ENCODE results near the gene FMNL3. TPM values are rescaled to one million over a fixed set of nuclear protein-coding genes. Genes with fewer than 3 reads are reported as not detected.
A peak's percentile ranks its signal among the peaks of the same experiment; 100 is the strongest.
"Not testable (repeated sequence)": the region's sequence is repeated elsewhere in the genome, so short reads cannot be mapped to it uniquely, and the experiment has no call there.

The FMNL3 gene
- total RNA-seq, 1 donor from 2014 or later: 46.1 TPM

DNA sequence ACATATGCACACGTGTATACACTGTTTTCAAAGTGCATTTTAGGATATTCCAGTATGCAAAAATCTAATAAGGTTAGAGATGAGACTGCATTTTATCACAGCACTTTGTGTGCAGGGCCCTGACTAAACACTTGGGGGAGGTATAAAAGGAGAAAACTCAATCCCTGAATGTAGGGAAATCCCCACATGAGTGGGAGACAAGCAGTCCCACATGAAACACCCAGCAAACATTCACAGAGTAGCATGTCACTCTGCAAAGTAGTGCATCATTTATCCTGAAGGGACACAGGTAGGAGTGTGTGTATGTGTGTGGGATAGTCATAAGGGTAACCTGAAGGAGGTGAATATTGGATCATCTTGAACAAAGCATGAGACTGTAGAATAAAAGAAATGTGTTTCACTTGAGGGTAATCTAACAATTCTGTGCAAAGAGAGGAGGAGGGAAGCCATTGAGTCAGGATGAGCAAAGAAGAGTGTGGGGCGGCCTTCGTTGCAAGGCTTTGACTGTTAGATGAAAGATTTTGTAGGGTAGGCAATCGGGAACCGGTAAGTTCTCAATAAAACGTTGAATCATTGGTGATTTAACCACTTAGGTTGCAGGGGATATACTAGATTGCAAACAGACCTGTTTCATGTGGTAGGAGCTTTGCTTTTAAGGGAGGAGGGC is 80.9 kb downstream of the FMNL3 start:
- no peak overlapping the region for H3K4me3 Mint-ChIP-seq
- H3K9me3 Mint-ChIP-seq: no peaks in the 10 kb centered on the region
- peaks cover 1% of the 10 kb centered on the region for H3K36me3 Mint-ChIP-seq (ENCODE audit: low read depth)
- no peak overlapping the region for H3K27ac Mint-ChIP-seq
- intact Hi-C loops (cut with micrococcal nuclease): loop anchor here (1.0 to 10.0 kb wide), 4 partner anchors 11 to 398 kb away; partner anchors contain the start of genes FMNL3 and RACGAP1
- H3K27me3 Mint-ChIP-seq (ENCODE audit: insufficient read depth): peaks cover 3% of the 10 kb centered on the region
- H3K4me1 Mint-ChIP-seq (ENCODE audit: low read depth): peaks cover 22% of the 10 kb centered on the region
- no peak for DNase-seq (ENCODE audit: low spot score)

DNA sequence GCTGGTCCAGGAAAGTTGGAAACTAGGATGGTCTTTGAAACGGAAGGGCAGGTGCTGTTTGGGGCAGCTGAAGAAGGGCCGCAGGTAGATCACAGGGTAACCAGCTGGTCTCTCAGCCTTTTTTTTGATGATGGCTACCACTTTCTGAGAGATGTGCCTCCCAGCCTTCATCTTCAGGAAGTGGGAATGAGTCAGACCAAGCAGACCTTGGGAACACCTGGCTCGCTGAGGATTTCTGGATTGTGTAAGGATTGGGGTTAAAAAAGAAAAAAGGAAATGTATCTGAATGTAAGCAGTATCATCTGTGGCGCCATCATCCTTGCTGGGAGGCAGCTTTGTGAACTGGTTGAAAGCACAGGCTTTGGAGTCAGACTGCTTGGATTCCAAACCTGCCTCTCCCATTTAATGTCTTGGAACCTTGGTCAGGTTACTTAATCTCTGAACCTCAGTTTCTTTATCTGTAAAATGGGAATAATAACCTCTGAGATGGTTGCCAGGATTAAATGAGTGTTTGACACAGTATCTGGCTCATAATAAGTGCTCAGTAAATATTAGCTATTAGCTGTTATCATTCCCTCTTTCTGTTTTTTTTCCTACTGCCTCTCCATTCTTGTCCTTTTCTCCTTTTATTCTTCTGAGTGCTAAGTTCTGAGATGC is 82.2 kb downstream of the FMNL3 start:
- peaks cover 7% of the 10 kb centered on the region for H3K27me3 Mint-ChIP-seq (ENCODE audit: insufficient read depth)
- H3K27ac Mint-ChIP-seq: peak overlapping the region; percentile 34
- no peak for DNase-seq (ENCODE audit: low spot score)
- intact Hi-C loops (cut with micrococcal nuclease): loop anchor here (5.0 to 10.0 kb wide), 4 partner anchors 88 to 400 kb away; partner anchors contain the start of genes BCDIN3D, KCNH3, RACGAP1 and SPATS2
- peak overlapping the region; percentile 45 for H3K4me3 Mint-ChIP-seq
- no peaks in the 10 kb centered on the region for H3K9me3 Mint-ChIP-seq
- H3K4me1 Mint-ChIP-seq (ENCODE audit: low read depth): peaks cover 26% of the 10 kb centered on the region
- peaks cover 1% of the 10 kb centered on the region for H3K36me3 Mint-ChIP-seq (ENCODE audit: low read depth)

DNA sequence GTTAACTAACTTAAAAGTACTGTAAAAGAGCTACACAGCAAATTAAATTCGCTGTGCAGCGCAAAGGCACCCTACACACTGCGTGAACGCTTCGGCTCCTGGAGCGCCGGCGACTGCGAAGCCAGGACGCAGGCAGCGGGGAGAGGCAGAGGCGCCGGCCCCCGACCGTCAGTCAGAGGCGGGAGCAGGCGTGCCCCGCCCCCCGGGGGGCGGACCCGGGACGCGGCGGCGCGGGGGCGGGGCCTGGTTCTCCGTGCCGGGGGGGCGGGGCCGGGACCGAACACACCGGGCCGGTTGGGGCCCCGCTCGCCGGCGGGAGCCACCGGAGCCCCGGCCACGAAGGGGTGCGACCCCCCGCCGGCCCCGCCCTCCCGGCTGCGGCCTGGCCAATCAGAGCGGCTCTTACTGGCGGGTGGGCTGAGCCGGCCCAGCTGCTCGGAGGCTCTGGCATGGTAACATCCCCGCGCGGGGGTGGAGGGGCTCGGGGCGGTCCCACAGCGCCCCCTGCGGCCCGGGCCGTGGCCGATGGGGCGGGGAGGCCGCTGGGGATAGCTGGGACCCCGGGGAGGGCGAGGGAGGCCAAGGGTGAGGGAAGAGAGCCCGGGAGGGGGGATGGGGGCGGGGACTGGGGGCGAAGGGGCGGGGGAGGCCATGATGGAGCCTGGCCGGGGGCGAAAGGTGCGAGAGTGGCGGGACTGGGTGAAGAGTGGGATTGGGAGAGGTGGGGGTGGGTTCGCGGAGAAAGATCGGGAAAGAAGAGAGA is 83.9 kb downstream of the FMNL3 start, which contains the start of gene PRPF40B:
Gene PRPF40B, plus strand, starts transcription at position 420 of the 763 bp plus-strand sequence. Its CDS starts 30 bp downstream, at position 450.
- Mint-ChIP-seq H3K27me3 (ENCODE audit: insufficient read depth) (peaks cover 18% of the 10 kb centered on the region), H3K27ac (peak within 1 kb of the TSS; percentile 81), H3K9me3 (no peaks in the 10 kb centered on the region), H3K4me3 (peak within 1 kb of the TSS; percentile 83), H3K4me1 (ENCODE audit: low read depth) (peaks cover 26% of the 10 kb centered on the region), H3K36me3 (ENCODE audit: low read depth) (peaks cover 1% of the 10 kb centered on the region)
- intact Hi-C loops (cut with micrococcal nuclease): loop anchor here (1.0 to 10.0 kb wide), 8 partner anchors 39 to 401 kb away; partner anchors contain the start of genes BCDIN3D, KCNH3, MCRS1 and NCKAP5L
- peak; percentile 81 for DNase-seq (ENCODE audit: low spot score)

DNA sequence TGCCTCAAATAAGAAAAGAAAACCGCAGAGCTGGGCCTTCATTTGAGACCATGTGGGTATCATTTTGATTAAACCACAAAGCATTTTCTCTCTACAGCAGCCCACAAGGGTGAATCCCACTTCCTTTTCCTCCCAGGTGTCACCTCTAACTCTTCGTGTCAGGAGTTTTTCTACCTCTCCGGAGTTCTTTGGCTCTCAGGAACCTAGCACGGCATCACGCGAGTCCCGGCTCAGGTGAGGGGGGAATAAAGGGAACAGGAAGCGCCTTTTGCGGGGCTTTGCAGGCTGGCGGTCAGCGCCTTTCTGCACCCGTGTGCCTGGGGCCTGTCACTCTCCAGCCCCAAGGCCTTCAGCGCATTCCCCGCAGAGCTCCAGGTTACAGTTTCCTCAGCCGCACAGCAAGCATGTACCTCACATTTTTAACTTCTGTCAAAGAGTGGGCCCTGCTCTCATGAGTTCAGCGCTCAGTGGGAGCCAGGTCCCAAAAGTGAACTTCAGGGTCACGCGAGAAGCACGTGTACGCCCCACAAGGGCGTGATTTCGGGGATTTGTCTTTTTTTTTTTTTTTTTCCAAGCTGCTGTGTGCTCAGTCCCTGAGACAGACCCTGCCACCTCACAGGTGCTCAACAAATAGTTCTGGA is 84.6 kb downstream of the FMNL3 start:
- DNase-seq (ENCODE audit: low spot score): peak; percentile 42
- intact Hi-C loops (cut with micrococcal nuclease): loop anchor here (1.0 to 10.0 kb wide), 9 partner anchors 40 to 402 kb away; partner anchors contain the start of genes BCDIN3D, KCNH3, MCRS1 and NCKAP5L
- Mint-ChIP-seq H3K4me1 (ENCODE audit: low read depth) (peaks cover 26% of the 10 kb centered on the region), H3K36me3 (ENCODE audit: low read depth) (peaks cover under 1% of the 10 kb centered on the region), H3K4me3 (peak overlapping the region; percentile 83), H3K9me3 (no peaks in the 10 kb centered on the region), H3K27ac (peak overlapping the region; percentile 81), H3K27me3 (ENCODE audit: insufficient read depth) (peaks cover 22% of the 10 kb centered on the region)

DNA sequence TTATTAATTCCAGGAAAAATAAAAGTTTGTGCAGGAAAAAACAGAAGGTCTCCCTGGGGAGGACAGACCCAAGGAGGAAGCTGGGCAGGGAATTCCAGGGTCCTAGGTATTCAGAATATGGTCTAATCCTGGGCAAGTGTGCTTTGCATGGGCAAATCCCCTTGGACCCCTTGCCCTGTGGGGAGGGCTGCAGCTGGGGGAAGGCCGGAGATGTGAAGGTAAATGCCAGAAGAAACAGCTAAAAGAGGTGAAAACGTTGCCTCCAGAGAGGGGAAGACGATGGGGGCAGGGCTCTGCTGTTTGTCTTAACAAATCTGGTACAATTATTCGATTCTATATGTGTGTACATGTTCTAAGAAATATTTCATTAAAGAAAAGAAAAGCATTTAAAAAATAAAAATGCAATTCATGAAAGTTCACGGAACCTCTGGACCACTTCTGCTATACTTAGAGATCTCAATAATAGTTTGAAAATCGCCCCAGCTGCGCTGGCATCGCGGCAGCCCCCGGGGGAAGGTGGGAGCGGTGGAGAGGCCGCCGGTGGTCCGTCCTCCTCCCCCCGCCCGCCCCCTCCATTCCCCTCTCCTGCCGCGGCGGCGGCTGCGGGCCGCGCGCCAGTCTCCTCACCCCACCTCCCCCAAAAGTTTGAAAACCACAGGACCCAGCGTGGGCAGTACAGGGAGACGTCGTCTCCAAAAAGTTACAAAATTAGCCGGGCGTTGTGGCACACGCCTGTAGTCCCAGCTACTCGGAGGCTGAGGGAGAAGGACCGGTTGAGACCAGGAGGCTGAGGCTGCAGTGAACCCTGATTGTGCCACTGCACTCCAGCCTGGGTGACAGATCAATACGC is 85.3 kb downstream of the FMNL3 start:
- H3K9me3 Mint-ChIP-seq: no peaks in the 10 kb centered on the region
- peak overlapping the region; percentile 83 for H3K4me3 Mint-ChIP-seq
- H3K36me3 Mint-ChIP-seq (ENCODE audit: low read depth): no peaks in the 10 kb centered on the region
- H3K4me1 Mint-ChIP-seq (ENCODE audit: low read depth): peaks cover 26% of the 10 kb centered on the region
- intact Hi-C loops (cut with micrococcal nuclease): loop anchor here (1.0 to 10.0 kb wide), 6 partner anchors 41 to 403 kb away; partner anchors contain the start of genes BCDIN3D, KCNH3, RACGAP1 and SPATS2
- no peak for DNase-seq (ENCODE audit: low spot score)
- H3K27ac Mint-ChIP-seq: peak overlapping the region; percentile 81
- peaks cover 24% of the 10 kb centered on the region for H3K27me3 Mint-ChIP-seq (ENCODE audit: insufficient read depth)

DNA sequence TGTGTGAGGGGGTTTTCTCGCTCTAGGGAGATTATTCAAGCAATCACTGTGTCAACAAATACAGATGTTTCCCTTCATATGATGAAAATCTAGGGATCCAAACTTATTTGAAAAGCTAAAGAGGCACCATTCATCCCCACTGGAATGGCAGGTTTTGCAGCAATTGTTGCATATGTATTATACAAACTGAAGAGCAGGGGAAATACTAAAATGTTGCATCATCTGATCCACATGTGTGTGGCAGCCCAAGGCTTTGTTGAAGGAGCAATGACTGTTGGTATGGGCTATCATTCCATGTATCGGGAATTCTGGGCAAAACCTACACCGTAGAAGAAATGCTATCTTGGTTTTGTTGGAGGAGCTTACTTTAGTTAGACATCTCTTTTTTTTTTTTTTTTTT is 87.9 kb downstream of the FMNL3 start:
- H3K27ac Mint-ChIP-seq: no peak overlapping the region
- H3K27me3 Mint-ChIP-seq (ENCODE audit: insufficient read depth): peaks cover 23% of the 10 kb centered on the region
- no peaks in the 10 kb centered on the region for H3K36me3 Mint-ChIP-seq (ENCODE audit: low read depth)
- H3K4me1 Mint-ChIP-seq (ENCODE audit: low read depth): peaks cover 19% of the 10 kb centered on the region
- no peaks in the 10 kb centered on the region for H3K9me3 Mint-ChIP-seq
- intact Hi-C loops (cut with micrococcal nuclease): no loop called here
- DNase-seq (ENCODE audit: low spot score): no peak
- H3K4me3 Mint-ChIP-seq: no peak overlapping the region

DNA sequence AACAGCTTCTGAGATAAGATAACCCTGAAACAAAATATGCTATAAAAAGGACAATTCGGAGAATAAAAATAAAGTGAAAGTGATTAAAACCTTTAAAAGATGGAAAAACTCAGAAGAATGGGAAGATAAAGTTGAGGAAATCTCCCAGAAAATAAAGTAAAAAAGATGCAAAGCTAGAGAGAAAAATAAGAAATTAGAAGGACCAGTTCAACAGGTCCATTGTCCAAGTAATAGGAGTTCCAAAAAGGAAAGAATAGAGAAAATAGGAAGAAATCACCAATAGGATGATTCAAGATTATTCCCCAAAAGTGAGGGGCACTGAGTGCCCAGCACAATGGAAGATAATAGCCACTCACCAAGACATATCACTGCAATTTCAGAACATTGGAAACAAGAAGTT is 88.6 kb downstream of the FMNL3 start:
- H3K27ac Mint-ChIP-seq: no peak overlapping the region
- H3K4me3 Mint-ChIP-seq: no peak overlapping the region
- peaks cover 16% of the 10 kb centered on the region for H3K4me1 Mint-ChIP-seq (ENCODE audit: low read depth)
- DNase-seq (ENCODE audit: low spot score): no peak
- intact Hi-C loops (cut with micrococcal nuclease): no loop called here
- H3K36me3 Mint-ChIP-seq (ENCODE audit: low read depth): no peaks in the 10 kb centered on the region
- H3K9me3 Mint-ChIP-seq: no peaks in the 10 kb centered on the region
- H3K27me3 Mint-ChIP-seq (ENCODE audit: insufficient read depth): peaks cover 21% of the 10 kb centered on the region

DNA sequence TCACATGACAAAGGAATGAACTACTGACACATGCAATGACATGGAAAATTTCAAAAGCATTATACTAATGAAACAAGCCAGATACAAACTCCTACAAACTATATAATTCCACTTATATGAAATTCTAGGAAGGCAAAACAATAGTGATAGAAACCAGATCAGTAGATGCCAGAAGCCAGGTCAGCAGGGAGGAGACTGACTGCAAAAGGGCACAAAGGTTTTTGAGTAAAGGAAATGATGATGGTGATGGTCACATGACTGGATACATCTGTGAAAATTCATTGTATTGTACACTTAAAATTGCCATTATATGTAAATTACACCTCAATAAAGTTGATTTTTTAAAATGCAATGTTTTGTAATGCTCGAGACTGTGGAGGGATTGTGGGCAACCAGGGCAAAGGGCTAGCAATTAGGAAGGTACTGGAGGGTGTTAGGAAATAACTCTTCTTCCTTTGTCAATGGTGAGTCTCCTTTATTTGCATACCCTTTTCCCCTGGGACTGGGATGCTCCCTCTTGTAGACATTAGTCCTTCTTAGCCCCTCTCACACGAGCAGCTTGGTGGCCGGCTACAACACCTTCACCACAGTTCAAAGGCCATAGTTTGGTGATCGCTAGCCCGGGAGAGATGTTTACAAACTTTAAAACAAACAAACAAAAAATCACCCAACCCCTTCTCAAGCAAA is 90.5 kb downstream of the FMNL3 start:
- no peak overlapping the region for H3K4me3 Mint-ChIP-seq
- peaks cover 21% of the 10 kb centered on the region for H3K27me3 Mint-ChIP-seq (ENCODE audit: insufficient read depth)
- H3K9me3 Mint-ChIP-seq: no peaks in the 10 kb centered on the region
- no peak overlapping the region for H3K27ac Mint-ChIP-seq
- peaks cover 8% of the 10 kb centered on the region for H3K4me1 Mint-ChIP-seq (ENCODE audit: low read depth)
- no peaks in the 10 kb centered on the region for H3K36me3 Mint-ChIP-seq (ENCODE audit: low read depth)
- intact Hi-C loops (cut with micrococcal nuclease): no loop called here
- DNase-seq (ENCODE audit: low spot score): no peak

DNA sequence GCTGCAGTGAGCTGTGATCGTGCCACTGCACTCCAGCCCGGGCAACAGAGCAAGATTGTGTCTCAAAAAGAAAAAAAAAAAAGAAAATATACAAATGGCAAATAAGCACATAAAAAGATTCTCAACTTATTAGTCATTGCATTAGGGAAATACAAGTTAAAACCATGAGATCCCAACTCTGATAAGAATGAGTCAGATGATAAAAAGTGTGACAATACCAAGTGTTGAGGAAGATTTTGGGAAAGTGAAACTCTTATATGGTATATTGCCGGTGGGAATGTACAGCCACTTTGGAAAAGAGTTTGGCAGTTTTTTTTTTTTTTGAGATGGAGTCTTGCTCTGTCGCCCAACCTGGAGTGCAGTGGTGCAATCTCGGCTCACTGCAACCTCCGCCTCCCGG is 91.5 kb downstream of the FMNL3 start:
- intact Hi-C loops (cut with micrococcal nuclease): no loop called here
- Mint-ChIP-seq H3K27me3 (ENCODE audit: insufficient read depth) (peaks cover 16% of the 10 kb centered on the region), H3K4me1 (ENCODE audit: low read depth) (no peaks in the 10 kb centered on the region), H3K27ac (no peak overlapping the region), H3K4me3 (no peak overlapping the region), H3K9me3 (no peaks in the 10 kb centered on the region), H3K36me3 (ENCODE audit: low read depth) (no peaks in the 10 kb centered on the region)
- DNase-seq (ENCODE audit: low spot score): no peak

DNA sequence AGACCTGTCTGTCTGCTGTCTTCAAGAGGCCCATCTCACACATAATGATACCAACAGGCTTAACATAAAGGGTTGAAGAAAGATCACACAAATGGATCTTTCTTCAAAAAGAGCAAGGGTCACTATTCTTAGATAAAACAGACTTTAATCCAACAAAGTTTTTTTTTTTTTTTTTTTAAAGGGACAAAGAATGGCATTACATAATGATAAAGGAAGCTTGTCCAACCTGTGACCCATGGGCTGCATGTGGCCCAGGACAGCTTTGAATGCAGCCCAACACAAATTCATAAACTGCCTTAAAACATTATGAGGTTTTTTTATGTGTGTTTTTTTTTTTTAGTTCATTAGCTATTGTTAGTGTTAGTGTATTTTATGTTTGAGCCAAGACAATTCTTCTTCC is 95.0 kb downstream of the FMNL3 start:
- intact Hi-C loops (cut with micrococcal nuclease): no loop called here
- no peaks in the 10 kb centered on the region for H3K9me3 Mint-ChIP-seq
- no peak overlapping the region for H3K4me3 Mint-ChIP-seq
- H3K27ac Mint-ChIP-seq: no peak overlapping the region
- no peak for DNase-seq (ENCODE audit: low spot score)
- no peaks in the 10 kb centered on the region for H3K4me1 Mint-ChIP-seq (ENCODE audit: low read depth)
- no peaks in the 10 kb centered on the region for H3K36me3 Mint-ChIP-seq (ENCODE audit: low read depth)
- H3K27me3 Mint-ChIP-seq (ENCODE audit: insufficient read depth): peaks cover 2% of the 10 kb centered on the region

DNA sequence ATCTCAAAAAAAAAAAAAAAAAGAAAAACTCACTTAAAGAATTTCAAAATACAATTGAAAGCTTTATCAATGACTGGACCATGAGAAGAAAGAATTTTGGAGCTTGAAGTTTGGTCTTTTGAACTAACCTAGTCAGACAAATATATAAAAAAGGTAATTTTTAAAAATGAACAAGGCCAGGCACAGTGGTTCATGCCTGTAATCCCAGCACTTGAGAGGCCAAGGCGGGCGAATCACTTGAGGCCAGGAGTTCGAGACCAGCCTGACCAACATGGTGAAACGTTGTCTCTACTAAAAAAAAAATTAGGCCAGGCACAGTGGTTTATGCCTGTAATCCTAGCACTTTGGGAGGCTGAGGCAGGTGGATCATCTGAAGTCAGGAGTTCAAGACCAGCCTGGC is 96.4 kb downstream of the FMNL3 start:
- H3K27ac Mint-ChIP-seq; H3K36me3 Mint-ChIP-seq (ENCODE audit: low read depth); H3K4me1 Mint-ChIP-seq (ENCODE audit: low read depth); H3K9me3 Mint-ChIP-seq; intact Hi-C loops (cut with micrococcal nuclease); DNase-seq (ENCODE audit: low spot score); H3K4me3 Mint-ChIP-seq; H3K27me3 Mint-ChIP-seq (ENCODE audit: insufficient read depth): not testable (repeated sequence)
